Measurements from ENCODE around the gene TOMM34. TPM values are rescaled to one million over a fixed set of nuclear protein-coding genes. Genes with fewer than 3 reads are reported as not detected.

Gene TOMM34
- total RNA-seq, 1 donor from 2014 or later, result 40.1 TPM

DNA sequence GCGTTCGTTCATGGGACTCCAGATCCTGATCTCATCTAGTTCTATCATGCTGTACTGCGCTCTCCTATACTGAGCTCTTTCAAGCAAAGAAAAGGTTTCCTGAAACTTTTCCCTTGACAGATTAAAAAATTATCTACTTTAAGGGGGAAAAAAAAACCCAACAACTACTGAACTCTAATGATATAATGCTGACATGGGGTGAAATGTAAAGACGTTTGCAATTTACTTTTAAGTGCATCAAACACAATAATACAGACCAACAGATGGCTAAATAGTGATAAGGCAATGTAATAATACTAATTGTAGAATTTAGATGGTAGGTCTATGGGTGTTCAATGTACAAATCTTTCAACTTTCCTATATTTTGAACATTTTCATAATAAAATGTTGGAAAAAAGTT lies 16.4 kb downstream of the TOMM34 start:
- Mint-ChIP-seq H3K27me3 (no peaks in the 10 kb centered on the region), H3K36me3 (ENCODE audit: insufficient read depth) (peaks cover 19% of the 10 kb centered on the region), H3K27ac (no peak overlapping the region), H3K4me1 (ENCODE audit: low read depth) (no peaks in the 10 kb centered on the region), H3K4me3 (ENCODE audit: low read depth) (no peak overlapping the region), H3K9me3 (ENCODE audit: low read depth) (no peaks in the 10 kb centered on the region)
- TF ChIP-seq, protein P1, sequence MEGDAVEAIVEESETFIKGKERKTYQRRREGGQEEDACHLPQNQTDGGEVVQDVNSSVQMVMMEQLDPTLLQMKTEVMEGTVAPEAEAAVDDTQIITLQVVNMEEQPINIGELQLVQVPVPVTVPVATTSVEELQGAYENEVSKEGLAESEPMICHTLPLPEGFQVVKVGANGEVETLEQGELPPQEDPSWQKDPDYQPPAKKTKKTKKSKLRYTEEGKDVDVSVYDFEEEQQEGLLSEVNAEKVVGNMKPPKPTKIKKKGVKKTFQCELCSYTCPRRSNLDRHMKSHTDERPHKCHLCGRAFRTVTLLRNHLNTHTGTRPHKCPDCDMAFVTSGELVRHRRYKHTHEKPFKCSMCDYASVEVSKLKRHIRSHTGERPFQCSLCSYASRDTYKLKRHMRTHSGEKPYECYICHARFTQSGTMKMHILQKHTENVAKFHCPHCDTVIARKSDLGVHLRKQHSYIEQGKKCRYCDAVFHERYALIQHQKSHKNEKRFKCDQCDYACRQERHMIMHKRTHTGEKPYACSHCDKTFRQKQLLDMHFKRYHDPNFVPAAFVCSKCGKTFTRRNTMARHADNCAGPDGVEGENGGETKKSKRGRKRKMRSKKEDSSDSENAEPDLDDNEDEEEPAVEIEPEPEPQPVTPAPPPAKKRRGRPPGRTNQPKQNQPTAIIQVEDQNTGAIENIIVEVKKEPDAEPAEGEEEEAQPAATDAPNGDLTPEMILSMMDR (IDR thresholded peaks at IDR 0.05; ENCODE audit: unreplicated experiment), result no peak
- no peak for DNase-seq (ENCODE audit: low spot score, unreplicated experiment)

DNA sequence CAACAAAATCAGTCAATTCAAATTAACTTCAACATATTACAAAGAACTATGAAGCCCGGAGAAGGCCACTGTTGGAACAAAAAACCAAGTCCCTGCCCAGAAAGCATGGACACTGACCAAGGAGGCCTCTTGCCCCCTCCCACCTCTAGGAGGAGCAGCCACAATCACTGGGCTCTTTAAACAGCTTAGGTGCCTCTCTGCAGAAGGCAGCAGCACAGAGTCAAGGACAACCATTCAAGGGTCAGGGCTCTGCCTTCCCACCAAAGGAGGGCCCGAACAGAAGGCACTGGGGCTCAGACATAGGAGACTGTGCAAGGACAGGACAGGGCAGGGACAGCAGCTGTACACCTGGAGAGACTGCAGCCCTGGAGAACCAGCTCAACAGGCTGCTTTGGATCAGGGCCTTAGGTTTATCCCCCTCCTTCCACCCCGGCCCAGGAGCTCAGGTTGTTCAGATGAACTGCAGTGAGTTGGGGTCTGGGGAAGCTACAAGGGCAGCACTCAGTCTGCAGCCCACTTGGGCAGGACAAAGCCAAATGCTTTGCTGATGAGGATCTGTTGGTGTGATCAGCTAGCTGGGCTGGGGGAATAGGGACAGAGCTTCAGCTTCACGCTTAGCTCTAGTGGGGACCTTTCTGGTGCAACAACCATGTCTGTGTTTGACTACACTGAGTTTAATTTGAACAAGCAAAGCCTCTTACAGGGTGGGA lies 17.8 kb downstream of the TOMM34 start:
- no peak for DNase-seq (ENCODE audit: low spot score, unreplicated experiment)
- no peak overlapping the region for H3K4me3 Mint-ChIP-seq (ENCODE audit: low read depth)
- no peaks in the 10 kb centered on the region for H3K9me3 Mint-ChIP-seq (ENCODE audit: low read depth)
- TF ChIP-seq, protein P1 (IDR thresholded peaks at IDR 0.05; ENCODE audit: unreplicated experiment), result no peak
- no peaks in the 10 kb centered on the region for H3K27me3 Mint-ChIP-seq
- peaks cover 17% of the 10 kb centered on the region for H3K36me3 Mint-ChIP-seq (ENCODE audit: insufficient read depth)
- no peak overlapping the region for H3K27ac Mint-ChIP-seq
- H3K4me1 Mint-ChIP-seq (ENCODE audit: low read depth), result no peaks in the 10 kb centered on the region

DNA sequence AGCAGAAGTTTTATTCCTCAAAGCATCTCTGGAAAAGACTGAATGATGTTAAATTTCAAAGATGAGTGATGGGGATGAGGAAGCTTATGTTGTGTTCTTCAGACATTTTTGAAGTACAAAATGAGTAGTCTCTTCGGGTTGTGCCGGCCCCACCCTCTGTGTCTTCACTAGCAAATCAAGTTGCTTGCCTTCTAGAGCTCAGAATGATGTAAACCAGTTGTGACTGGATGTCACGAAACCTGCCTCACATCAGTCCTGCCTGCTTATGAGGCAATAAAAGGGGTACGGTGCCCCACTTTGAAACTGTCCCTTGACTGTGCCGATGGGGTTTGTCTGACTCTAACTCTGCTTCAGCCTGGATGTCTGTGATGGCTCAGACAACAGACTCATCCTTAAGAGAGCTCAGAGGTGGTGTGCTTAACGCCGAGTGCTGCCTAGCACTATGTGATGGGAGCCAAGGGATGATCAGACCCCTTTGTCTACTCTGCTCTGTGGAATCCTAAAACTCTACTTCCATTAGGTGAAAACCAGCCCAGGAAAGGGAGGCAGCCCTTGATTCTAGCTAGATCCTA lies 19.0 kb downstream of the TOMM34 start:
- TF ChIP-seq, protein P1 (IDR thresholded peaks at IDR 0.05; ENCODE audit: unreplicated experiment), result no peak
- H3K27ac Mint-ChIP-seq, result no peak overlapping the region

DNA sequence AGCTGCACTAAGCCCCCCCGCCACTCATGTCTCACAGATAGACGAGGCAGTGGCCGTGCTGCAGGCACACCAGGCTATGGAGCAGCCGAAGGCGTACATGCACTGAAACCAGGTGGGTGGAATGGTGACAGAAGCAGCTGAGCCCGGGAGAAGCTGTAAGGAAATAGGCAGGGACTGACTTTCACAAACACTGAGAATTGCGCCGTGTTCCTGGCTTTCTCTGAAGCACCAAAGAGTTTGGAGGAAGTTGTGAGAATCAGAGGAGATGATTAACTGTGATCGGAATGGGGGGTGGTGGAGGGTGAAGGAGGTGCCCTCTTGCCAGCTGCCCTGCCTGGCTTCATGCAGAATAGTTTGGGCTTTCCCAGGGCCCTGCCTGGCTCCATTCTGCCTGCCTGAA lies 21.6 kb downstream of the TOMM34 start:
- TF ChIP-seq, protein P1 (IDR thresholded peaks at IDR 0.05; ENCODE audit: unreplicated experiment), result no peak
- no peak for DNase-seq (ENCODE audit: low spot score, unreplicated experiment)
- Mint-ChIP-seq H3K36me3 (ENCODE audit: insufficient read depth) (peaks cover 10% of the 10 kb centered on the region), H3K27me3 (no peaks in the 10 kb centered on the region), H3K4me3 (ENCODE audit: low read depth) (no peak overlapping the region), H3K9me3 (ENCODE audit: low read depth) (no peaks in the 10 kb centered on the region), H3K27ac (no peak overlapping the region), H3K4me1 (ENCODE audit: low read depth) (peaks cover 5% of the 10 kb centered on the region)

More for the DNA sequence above, 19.0 kb downstream of the TOMM34 start:
- Mint-ChIP-seq H3K36me3 (ENCODE audit: insufficient read depth) (peaks cover 15% of the 10 kb centered on the region), H3K4me1 (ENCODE audit: low read depth) (peaks cover 2% of the 10 kb centered on the region), H3K9me3 (ENCODE audit: low read depth) (no peaks in the 10 kb centered on the region), H3K27me3 (no peaks in the 10 kb centered on the region), H3K4me3 (ENCODE audit: low read depth) (no peak overlapping the region)
- no peak for DNase-seq (ENCODE audit: low spot score, unreplicated experiment)

DNA sequence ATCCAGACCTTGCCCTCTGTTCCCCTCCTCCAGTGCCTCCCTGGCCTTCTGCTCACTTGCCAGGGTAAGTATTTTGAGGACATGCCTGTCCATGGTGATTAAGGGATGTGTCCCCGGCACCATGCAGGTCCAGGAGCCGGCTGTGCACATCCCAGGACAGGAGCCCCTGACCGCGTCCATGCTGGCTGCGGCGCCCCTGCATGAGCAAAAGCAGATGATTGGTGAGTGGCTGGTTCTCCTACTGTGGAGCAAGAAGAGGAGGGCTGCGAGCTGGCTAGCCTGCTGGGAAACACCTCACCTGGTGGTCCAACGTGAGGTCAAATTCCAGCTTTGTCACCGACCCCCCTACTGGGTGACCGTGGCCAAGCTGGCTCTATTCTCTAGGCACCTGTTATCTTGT lies 23.7 kb downstream of the TOMM34 start:
- Mint-ChIP-seq H3K36me3 (ENCODE audit: insufficient read depth) (peaks cover 11% of the 10 kb centered on the region), H3K27me3 (no peaks in the 10 kb centered on the region), H3K4me3 (ENCODE audit: low read depth) (no peak overlapping the region), H3K9me3 (ENCODE audit: low read depth) (no peaks in the 10 kb centered on the region), H3K27ac (peak overlapping the region; percentile 62), H3K4me1 (ENCODE audit: low read depth) (peaks cover 5% of the 10 kb centered on the region)
- TF ChIP-seq, protein P1 (IDR thresholded peaks at IDR 0.05; ENCODE audit: unreplicated experiment), result no peak
- DNase-seq (ENCODE audit: low spot score, unreplicated experiment), result no peak
